Dermis microvascular lymphatic vessel endothelial cell (primary cell): ENCODE measurements around the gene FBXL14. TPM values are rescaled to one million over a fixed set of nuclear protein-coding genes. Genes with fewer than 3 reads are reported as not detected.
"Not testable (repeated sequence)": the region's sequence is repeated elsewhere in the genome, so short reads cannot be mapped to it uniquely, and the experiment has no call there.

Source experiments
- DNase-seq, 2 donors: peaks; one replicate each; pipeline versions ENCODE4 v3.0.0 to v3.0.0-alpha.2; 2010; ENCODE audit warnings: low read depth in 2 of 2
- total RNA-seq: library from RNA; depleted of rRNA; stranded (reverse); fragments of >200 nt; gene quantifications from 2 replicates; pipeline ENCODE4 v1.2.1, GENCODE V29; 2014

The FBXL14 gene
- total RNA-seq, 1 donor from 2014 or later, result 10.9 TPM

DNA sequence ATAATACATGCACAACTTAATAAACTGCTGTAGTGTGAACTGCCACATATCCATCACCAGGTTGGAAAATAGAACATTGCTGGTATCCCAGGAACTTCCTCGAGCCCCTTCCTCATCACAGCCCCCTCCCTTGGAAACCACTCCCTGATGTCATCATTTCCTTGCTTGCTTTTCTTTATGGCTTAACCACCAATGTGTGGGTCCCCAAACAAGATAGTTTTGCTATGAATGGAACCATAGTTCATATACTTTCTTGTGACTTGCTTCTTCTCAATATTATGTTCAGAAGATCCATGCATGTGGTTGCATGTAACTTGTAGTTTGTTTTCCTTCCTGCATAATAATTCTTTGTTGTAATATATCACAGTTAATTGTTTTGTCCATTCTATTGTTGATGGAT lies 25.7 kb upstream of the FBXL14 start:
- no peak for DNase-seq

DNA sequence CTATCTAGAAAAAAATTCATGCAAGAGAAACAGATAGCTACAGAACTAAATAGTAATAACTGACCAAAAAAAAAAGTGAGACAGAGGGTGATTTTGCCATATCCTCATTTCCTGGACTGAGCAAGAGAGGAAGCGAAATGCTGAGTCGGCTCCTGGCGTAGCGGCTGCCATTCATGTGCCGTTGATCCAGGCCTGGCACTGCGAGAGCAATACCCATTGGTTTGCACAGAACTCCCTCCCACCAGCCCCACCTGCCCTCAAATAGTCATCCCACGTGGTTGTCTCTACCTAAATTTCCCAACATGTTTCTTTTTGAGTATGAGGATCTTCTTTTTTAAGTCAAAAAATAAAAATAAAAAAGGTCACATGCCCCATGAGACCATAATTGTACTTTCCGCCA lies 25.2 kb upstream of the FBXL14 start:
- peak; percentile 83 to 86 for DNase-seq

DNA sequence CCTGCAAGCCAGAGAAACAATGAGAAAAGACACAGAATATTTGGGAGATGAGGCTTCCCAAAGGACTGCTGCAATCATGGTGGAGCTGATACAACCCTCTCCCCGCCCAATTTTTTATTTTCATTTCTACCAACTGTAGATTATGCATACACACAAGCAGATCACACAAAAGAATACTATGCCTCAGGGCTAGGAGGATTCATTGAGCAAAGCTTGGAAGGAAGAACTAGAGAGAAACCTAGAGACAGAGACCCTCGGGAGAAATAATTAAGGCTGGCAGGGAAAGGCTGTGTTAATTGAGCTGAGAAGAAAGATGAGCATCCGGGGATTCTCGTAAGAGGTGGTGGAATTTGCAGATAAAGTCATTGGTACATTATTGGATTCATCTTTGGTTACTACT lies 24.8 kb upstream of the FBXL14 start:
- no peak for DNase-seq

DNA sequence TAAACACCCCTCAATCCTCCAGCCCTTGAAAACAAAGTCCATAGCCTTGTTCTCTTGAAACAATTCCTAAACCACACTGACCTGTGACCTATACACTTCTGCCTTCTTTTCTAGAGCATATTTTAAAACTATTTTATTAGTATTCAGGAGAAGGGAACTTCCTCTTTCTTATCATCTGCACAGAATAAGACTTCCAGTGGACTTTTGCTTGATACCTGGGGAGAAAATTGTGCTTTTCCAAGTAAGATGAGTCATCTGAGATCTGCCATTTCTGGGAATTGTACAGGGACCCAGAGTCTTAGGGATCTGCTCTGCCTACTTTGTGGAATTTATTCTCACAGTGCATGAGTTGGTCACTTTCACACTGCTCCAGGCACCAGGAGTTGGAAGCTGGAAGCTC lies 24.1 kb upstream of the FBXL14 start:
- DNase-seq, result peak in 1 of 2 donors; percentile 13

DNA sequence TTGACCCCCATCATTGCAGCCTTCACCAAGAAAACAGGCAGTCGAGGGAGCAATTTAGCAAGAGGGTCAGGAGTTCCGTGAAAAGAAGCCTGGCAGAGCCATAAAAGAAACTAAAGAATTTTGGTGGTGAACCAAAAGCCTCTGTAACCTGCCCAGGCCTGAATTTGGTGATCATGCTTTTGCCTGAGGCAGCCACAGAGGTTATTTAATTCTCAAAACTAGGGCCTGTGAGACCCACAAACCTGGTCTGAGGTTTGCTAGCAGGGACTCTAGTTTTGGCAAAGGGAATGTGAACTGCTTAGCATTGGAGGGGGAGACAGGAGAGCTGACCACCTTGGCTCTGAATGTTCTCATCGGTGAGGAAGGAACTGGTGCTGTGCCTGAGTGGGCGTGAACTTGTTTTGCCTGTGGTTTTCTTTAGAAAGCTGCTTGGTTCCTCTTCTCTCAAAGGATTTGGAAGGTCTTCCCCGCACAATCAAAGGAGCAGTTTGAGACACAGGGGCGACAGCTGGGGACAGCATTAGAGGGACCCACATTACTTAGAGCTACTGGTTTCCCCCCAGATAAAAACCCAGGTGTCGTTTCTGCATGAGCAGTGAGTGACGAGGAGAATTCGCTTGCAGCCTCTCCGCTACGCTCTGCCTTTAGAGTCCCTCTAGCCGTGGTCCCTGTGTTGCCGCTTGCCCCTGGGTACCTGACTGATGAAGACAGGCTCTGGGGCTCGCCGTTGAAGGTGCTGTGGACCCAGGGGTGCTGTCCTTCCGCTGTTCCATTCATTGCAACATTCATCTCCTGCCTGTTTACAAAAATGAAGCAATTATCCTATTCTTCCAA lies 22.1 kb upstream of the FBXL14 start:
- no peak for DNase-seq

DNA sequence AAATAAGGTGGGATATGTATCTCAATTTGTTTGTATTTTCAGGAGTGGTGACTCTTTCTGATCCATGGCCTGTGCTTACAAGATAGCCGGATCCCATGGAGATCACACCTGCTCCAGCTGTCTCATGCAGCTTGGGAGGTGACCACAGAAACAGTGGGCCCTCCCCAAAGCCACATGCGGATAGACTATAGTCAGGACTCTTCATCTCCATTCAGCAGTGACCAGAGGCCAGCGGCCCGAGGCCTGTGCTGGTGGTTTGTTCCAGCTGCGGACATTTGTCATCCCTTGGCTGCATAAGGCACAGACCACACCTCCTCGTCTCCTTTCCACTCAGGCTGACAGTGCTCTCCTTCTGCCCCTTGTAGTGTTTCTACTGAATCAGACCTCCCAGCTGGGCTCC lies 20.0 kb upstream of the FBXL14 start:
- DNase-seq, result no peak

DNA sequence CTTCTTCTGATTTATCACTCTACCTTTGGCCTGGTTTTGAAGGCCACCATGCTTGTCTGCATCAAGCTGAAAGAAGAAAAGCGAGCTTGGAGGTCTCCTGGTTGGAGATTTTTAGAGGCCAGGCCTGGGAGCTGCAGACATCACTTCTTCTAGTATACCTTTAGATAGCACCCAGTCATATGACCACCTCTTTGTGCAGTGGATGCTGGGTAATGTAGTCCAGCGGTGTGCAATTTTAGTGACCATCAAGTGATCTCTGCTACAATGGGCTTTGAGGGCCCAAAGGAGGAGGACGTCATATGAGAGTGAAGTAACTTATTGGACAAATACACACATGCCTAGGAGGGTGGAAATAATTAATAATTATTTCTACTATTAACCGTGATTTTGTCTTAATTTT lies 19.5 kb upstream of the FBXL14 start:
- DNase-seq, result no peak

DNA sequence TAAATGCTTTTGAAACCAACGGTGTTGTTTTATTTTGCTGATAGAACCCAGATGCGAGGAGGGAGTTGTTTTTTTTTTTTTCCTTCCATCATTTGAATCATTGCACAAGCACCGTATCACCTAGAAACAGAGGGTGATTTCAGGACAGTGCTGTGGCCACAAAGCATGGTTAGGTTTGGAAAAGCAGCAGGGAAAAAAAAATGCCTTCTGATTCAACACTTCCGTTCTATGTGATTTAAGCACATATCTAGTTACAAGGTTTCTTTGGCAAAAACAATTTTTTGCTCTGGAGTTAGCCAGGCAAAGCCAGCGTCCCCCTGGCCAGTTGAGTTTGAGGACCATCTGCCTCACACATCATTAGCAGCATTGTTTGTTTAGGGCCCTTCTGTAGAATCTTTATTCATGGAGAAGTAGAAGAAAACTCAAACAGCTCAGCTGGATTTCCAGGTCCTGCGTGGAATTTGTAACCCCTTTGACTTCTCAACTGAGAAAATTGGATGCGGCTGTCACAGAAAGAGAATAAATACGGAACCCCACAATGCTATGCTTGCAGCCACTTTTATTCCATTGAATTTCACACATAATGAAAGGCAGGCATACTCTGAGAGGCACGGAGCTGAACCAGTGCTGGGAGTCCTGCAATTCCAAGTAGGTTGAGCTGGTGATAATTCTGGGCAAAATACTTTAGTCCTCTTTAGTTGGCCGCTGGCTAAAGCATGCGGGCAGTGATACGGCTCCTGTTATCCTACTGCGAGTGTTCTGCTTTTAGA lies 17.6 kb upstream of the FBXL14 start:
- peak; percentile 43 to 55 for DNase-seq

DNA sequence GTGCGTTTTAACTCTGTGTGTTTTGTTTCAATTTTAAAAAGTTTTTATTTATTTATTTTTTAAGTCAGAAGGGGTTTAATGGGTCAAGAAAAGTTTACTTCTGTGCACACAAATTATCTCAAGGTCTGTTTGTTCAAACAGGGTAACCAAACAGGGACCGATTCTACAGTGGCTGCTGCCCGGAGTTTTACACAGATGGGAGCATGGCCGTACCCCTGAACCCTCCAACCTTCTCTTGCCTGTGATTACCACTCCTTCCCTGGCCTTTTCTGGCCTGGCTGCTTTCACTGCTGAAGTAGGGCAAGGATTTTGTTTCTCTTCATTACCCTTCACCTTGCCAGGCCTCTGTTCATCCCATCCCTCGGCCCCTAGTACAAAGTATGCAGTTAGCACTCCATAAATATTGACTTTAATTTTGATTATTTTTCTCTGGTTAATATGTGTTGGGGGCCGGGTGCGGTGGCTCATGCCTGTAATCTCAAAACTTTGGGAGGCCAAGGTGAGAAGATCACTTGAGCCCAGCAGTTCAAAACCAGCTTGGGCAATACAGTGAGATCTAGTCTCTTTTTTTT lies 15.8 kb upstream of the FBXL14 start:
- no peak for DNase-seq

DNA sequence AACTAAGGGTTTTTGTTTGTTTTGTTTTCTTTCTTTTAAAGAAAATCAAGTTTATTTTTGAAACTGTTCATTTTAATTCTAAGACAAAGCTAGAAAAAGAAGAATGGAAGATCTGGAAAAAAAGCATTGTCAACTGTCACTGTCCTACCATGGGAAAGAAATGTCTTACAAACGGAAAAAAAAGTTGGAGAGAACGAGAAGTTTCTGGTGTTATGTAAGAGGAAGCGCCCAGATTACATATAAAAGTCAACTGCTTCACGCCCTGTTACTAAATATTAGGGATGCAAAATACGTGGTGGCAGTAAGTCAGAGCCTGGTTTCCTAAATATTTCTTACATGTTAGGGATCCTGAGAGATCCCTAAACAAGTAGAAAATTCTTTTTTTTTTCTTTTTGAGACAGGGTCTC lies 14.3 kb upstream of the FBXL14 start:
- no peak for DNase-seq

DNA sequence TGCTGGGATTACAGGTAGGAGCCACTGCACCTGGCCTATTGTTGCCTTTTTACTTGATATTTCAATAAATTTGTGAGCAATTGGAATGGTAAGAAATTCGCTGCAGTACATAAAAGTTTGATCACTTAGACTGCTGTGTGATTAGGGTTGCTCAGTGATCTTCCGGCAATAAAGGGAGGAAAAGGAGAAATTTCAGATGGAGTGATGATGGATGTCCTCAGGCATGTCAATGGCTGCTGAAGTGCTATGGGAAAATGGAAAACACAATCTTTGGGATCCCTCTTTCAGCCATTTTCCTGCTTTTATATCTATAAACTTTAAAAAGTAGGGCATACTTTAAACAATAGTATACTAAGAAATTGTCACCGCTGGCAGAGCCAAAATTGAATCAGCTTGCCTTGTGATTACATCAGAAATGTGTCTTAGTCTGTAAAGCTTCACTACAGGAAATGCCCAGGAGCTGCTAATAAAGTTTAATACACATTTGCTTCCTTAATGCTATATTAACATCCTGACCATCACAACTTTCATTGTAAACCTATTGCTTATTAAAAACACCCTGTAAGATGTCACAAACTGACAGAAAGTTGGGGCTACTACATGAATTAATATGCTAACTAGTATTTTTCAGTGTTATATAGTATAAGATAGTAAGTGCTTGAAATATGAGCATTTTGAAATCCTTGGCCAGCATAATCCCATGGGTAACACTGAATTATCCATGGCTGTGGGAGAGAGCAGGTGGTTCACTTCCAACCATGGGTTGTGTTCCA lies 13.7 kb upstream of the FBXL14 start:
- DNase-seq, result peak in 1 of 2 donors; percentile 28

DNA sequence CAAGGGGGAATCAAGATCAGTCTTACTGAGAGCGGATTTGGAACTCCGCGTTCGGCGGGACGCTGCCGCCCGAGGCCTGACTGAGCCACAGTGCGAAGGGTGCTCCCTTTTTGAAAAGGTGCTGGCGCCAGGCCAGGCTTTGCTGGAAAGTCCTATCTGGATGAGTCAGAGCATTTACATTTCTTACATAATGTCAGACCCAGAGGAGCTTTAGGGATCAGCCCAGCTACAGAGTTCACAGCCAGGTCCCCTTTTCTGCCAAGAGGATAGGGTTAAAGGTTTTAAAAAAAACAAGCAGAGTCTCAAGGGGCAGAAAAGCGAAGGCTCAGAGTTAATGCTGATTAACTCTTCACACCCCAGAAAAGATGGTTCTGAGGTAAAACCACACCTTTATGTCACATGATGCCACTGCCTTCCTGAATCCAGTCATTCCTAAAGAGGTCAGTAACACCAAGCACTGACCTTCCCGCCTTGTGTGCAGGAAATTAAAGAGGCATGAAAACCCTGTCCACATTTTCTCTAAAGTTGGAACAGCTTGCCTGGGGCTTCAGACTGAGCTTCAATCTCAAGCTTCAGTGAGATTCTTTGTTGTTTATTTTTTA lies 11.7 kb upstream of the FBXL14 start:
- DNase-seq, result peak in 1 of 2 donors; percentile 57

DNA sequence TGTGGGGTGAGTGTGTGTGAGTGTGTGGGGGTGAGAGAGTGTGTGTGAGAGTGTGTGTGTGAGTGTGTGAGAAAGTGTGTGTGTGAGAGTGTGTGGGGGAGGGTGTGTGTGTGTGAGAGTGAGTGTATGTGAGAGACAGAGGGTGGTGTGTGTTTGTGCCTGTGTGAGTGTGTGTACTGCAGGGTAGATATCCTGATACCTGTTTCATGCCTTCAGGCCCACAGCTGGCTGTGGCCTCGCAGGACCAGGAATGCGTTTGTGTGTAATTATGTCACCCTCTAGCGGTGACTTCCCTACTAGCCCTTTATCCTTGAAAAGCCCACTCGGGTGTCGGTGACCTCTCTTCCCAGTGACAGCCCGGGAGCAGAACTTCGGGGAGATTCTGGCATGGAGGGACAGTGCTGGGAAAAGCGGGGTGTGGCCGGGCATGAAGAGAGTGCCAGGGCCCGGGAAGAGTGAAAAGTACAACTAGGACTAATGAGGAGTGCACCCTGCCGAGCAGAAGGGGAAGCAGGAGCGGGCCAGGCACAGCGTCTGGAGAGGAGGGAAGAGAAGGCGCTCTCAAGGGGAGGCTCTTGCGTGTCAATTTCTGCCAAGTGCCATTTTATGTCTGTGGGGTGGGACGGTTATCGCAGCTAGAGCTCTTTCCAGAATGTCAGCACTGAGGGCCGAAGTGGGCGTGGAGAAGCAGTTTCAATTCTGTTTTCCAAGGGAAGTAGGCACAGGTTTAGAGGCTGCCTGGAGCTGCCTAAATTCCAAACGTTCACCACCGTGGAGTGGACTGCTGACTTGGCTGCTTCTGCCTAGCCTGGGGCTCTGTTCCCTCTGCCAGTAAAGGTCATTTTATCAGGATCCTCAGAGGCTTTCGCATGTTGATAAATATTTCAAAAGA lies 11.0 kb upstream of the FBXL14 start:
- peak; percentile 73 to 82 for DNase-seq

DNA sequence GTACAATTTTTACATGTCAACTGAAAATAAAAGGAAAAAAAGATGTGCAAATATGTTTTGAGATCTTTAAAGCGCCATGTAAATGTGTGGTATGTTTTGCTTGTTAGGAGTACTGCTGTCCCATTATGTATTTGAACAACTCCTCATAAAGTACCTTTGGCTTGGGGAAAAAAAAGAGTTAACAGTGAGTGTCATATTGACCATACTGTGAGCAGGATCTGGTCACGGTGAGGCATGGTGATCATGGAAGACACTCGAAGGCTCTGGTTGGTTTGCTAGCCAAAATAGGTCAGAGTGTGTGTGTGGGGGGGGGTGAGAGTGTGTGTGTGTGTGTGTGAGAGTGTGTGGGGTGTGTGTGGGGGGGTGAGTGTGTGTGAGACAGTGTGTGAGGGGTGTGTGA lies 10.1 kb upstream of the FBXL14 start:
- no peak for DNase-seq

DNA sequence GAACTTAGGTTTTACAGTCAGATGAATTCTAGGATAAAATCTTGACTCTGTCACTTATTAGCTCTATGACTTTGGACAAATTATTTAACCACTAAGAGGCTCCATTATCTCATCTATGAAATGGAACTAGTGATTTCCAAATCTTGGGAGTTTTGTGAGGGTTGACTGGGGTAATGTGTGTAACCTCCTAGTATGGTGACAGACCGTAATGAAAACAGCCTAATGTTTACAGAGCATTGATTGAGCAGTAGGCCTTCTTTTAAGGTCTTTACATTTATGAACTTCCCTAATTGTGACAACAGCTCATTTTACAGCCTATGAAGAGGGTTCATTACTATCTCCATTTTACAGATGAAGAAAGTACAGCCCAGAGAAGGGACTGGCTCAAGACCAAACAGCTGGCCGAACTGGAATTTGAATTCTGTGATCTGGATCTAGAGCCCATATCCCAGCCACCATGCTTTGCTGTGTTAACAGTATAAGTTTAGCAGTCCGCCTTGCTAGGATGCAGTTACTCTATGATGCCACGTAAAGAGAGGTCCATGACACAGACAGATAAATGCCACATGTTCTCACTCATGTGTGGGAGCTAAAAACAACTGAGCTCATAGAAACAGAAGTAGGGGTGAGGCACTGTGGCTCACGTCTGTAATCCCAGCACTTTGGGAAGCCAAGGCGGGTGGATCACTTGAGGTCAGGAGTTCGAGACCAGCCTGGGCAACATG lies 9.1 kb upstream of the FBXL14 start:
- no peak for DNase-seq

DNA sequence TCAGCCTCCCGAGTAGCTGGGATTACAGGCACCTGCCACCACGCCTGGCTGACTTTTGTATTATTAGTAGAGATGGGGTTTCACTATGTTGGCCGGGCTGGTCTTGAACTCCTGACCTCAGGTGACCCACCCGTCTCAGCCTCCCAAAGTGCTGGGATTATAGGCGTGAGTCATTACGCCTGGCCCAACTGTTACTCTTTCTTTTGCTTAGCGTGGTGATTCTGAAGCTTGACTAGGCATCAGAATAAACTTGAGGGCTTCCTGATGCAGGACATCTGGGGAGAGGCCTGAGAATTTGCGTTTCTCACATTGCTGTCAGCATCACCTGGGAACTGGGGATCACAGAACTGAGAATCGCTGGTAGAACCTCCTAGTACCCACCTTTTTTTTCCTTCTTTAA lies 8.3 kb upstream of the FBXL14 start:
- DNase-seq, result not testable (repeated sequence)

DNA sequence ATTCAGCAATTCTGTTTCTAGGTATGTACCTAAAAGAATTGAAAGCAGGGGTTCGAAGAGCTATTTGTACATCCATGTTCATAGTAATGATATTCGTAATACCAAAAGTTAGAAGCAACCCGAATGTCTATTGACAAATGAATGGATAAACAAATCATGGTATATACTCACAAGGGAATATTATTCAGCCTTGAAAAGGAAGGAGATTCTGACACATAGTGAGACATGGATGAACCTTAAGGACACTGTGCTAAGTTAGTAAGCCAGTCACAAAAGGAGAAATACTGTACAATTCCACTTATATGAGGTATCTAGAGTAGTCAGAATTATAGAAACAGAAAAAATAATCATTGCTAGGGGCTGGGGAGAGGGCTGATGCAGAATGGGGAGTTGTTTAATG lies 4.4 kb upstream of the FBXL14 start:
- DNase-seq, result no peak

DNA sequence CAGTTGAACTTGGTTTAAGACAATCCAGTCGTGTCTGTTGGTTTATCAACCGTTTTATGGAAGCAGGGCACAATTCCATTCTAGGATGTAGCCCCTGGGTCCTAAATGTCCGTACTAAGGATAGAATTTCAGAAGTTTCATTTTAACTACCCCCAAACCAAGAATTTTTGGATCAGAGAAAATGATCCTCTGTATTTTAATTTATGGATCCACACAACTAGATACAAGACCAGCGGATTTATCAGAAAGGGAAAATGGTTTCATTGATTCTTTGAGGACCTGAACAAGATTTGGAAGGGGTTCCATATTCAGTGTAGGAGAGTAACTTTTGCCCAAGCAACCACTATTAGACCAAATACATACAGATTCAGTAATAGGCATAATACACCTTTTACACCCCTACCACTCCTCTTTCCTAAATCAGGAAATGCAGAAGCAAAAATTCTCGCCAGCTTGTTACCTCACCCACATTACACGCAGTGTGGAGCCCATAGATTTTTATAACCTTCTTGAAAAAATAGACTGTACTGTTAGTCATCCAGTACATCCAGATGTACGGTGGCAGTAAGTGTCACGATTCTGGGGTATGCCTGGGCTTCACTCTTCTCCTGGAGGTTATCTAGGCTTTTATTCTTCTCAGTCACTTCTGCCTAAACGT lies 1.4 kb upstream of the FBXL14 start:
- no peak for DNase-seq

DNA sequence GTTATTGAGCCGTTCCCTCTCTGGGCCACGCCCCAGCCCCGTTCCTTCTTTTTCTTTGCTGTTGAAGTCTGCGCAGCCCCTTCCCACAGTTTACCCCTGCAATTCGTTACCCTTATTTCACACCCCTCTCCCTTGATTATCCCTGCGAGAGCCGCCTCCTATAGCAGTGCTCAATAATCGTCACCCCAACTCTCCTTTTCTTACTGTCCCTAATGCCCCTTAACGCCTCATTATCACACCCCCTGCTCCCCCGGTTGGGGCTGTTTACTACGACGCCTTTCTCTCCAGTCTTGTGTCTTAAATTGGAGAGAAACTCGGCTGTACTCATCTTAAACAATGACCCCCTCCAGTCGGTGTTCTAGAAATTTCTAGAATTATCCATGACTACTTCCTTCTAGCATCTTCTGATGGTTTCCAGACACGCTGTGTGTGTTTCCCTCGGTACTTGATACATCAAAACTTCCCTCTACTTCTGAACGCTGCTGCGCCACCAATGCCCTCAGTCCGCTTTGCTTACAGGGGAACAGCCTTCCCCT lies 713 bp upstream of the FBXL14 start:
- DNase-seq, result no peak
